Astrocyte of the spinal cord (primary cell): ENCODE data around the gene RNF114.

Experiments used
- DNase-seq: peaks from one replicate; pipeline ENCODE4 v3.0.0; 2011; ENCODE audit warnings: low read depth, low spot score
- H3K4me3 ChIP-seq: 2 replicates; pipeline ENCODE4 v1.5.1; 2011; ENCODE audit warnings: low read depth, mild to moderate bottlenecking, low read length, moderate library complexity
- in situ Hi-C: cut with HindIII; loops from 2 replicates; pipeline ENCODE4 v1.10.0; 2017; ENCODE audit warnings: low sequenced_read_pairs
- TF ChIP-seq, protein P1 (sequence below): IDR thresholded peaks from 2 replicates; pipeline ENCODE4 v1.5.1; 2012; ENCODE audit warnings: low read depth, mild to moderate bottlenecking, low read length, inconsistent platforms

RNF114 gene

DNA sequence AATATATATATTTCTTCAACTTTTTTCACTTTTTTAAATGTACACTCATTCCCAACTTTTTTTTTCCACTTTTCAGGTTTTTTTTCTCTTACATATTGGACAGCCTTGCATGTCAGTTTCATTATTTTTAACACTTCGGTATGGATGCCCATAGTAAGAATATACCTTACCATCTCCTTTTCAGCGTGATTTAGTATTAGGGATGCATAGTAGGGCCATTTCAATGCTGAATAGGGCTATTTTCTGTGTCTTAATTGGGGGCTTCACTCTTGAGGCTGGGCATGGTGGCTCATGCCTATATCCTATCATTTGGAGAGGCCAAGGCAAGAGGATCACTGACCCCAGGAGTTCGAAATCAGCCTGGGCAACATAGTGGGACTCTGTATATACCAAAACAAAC is 6.7 kb downstream of the RNF114 start:
- TF ChIP-seq, protein P1, sequence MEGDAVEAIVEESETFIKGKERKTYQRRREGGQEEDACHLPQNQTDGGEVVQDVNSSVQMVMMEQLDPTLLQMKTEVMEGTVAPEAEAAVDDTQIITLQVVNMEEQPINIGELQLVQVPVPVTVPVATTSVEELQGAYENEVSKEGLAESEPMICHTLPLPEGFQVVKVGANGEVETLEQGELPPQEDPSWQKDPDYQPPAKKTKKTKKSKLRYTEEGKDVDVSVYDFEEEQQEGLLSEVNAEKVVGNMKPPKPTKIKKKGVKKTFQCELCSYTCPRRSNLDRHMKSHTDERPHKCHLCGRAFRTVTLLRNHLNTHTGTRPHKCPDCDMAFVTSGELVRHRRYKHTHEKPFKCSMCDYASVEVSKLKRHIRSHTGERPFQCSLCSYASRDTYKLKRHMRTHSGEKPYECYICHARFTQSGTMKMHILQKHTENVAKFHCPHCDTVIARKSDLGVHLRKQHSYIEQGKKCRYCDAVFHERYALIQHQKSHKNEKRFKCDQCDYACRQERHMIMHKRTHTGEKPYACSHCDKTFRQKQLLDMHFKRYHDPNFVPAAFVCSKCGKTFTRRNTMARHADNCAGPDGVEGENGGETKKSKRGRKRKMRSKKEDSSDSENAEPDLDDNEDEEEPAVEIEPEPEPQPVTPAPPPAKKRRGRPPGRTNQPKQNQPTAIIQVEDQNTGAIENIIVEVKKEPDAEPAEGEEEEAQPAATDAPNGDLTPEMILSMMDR: no peak
- in situ Hi-C loops: no loop called here
- no peak overlapping the region for H3K4me3 ChIP-seq
- no peak for DNase-seq

DNA sequence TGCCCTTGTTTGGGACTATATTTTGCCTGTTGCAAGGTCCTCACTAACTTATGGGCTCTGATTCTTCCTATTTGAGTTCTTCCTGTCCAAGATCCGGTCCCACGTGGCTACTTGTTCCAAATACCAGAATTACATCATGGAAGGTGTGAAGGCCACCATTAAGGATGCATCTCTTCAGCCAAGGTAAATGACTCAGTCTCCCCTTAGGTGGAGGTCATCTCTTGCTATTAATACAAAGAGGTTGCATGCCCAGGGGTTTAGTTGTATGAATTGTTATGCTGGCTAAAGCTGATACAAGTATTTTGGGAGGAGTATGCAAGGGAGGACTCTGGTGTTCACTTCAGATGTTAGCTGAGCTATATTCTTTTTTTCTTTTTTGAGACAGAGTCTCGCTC is 9.1 kb downstream of the RNF114 start:
- TF ChIP-seq, protein P1: no peak
- in situ Hi-C loops: no loop called here
- DNase-seq: no peak
- no peak overlapping the region for H3K4me3 ChIP-seq

DNA sequence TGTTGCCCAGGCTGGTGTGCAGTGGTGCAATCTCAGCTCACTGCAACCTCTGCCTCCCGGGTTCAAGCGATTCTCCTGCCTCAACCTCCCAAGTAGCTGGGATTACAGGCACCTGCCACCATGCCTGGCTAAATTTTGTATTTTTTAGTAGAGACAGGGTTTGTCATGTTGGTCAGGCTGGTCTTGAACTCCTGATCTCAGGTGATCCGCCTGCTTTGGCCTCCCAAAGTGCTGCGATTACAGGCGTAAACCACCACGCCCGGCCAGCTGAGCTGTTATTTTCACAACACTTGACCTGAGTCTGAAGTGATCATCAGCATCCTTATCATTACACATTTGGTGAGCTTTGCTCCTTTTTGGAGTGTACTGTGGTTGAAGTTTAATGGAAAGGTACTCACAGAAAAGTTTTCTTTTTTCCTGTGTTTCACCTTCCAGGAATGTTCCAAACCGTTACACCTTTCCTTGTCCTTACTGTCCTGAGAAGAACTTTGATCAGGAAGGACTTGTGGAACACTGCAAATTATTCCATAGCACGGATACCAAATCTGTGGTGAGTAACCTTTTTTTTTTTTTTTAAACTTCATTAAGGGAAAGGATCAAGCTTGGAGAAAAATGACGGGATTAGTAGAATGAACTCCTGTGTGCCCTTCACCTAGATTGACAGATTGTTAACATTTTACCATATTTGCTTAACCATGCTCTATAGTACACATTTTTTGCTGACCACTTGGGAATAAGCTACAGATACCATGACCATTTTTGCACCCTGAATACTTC is 9.7 kb downstream of the RNF114 start:
- DNase-seq: no peak
- TF ChIP-seq, protein P1: no peak
- in situ Hi-C loops: no loop called here
- H3K4me3 ChIP-seq: no peak overlapping the region

DNA sequence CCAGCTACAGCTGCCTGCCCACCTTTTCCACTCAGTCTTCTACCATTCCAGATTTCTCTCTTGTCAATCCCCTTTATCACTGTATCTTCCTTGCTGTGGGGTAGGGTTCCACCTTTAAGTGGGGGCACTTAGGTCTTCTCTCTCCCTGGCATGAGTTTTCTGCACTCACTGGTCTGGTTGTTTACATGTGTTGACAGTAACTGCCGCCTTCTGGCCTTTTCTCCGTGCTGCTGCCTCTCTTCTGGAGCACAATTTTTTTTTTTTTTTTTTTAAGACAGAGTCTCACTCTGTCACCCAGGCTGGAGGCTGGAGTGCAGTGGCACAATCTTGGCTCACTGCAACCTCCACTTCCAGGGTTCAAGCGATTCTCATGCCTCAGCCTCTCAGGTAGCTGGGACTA is 12.0 kb downstream of the RNF114 start:
- no peak for DNase-seq
- in situ Hi-C loops: no loop called here

DNA sequence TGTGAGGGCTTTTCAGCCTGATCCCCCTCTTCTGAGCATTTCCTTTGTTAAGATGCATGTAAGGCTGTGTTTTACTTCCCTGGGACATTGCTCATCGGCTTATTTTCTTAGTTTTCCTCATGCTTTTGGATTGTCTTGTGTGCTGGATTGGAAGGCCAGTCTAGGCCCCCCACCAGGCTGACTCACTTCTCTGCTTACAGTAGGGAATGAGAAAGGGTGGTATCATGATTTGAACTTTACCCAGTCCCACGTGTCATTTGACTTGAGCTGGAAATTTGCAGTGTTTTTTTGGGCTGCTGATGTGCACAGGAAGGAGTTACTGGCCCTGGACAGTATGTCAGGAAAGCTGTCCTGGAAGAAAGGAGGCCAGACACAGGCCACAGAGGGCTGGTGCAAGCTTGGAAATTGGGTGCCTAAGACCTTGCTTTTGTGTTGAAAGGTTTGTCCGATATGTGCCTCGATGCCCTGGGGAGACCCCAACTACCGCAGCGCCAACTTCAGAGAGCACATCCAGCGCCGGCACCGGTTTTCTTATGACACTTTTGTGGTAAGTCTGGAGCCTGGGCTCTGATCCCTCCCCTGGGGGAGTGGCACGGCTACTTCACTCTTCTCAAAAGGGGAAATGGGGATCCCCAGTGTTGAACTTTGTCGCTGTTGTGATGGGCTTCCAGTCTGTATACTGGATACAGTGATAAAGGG is 12.8 kb downstream of the RNF114 start:
- DNase-seq: peak; percentile 97
- in situ Hi-C loops: no loop called here
- TF ChIP-seq, protein P1: no peak
- H3K4me3 ChIP-seq: no peak overlapping the region

More for the DNA sequence above, 12.0 kb downstream of the RNF114 start:
- TF ChIP-seq, protein P1: no peak
- no peak overlapping the region for H3K4me3 ChIP-seq

DNA sequence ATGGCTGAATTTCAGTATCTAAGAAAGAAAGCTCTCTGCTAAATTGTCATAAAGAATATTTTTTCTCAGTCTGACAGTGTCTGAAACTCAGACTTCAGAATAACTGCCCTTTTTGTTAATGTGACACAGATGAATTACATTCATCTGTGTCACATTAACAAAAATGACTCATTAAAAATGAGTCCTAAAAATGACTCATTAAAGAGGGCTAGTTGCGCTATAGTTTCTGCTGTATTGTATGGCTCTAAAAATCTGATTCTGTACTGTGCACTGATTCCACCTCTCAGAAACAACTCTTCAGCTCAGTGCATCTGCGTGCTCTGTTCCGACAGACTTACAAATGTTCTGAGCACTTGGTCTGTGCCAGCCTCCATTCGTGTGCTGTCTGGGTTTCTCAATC is 15.0 kb downstream of the RNF114 start:
- no peak overlapping the region for H3K4me3 ChIP-seq
- DNase-seq: peak; percentile 66
- in situ Hi-C loops: no loop called here
- TF ChIP-seq, protein P1: no peak
